ENCODE data around the gene SECTM1.

SECTM1 gene

GRCh38 chr17:82305727-82306300 is 27.8 kb downstream of the SECTM1 start:
- Mint-ChIP-seq H3K9me3 (ENCODE audit: low read depth) (no peaks in the 10 kb centered on the region), H3K36me3 (no peaks in the 10 kb centered on the region), H3K27me3 (no peaks in the 10 kb centered on the region), H3K4me1 (ENCODE audit: low read depth) (peaks cover 57% of the 10 kb centered on the region), H3K27ac (peak overlapping the region; percentile 94), H3K4me3 (peak overlapping the region; percentile 66)

GRCh38 chr17:82304826-82305726 is 28.5 kb downstream of the SECTM1 start:
- no peaks in the 10 kb centered on the region for H3K27me3 Mint-ChIP-seq
- peaks cover 63% of the 10 kb centered on the region for H3K4me1 Mint-ChIP-seq (ENCODE audit: low read depth)
- peak overlapping the region; percentile 94 for H3K27ac Mint-ChIP-seq
- H3K9me3 Mint-ChIP-seq (ENCODE audit: low read depth): no peaks in the 10 kb centered on the region
- H3K36me3 Mint-ChIP-seq: no peaks in the 10 kb centered on the region
- peak overlapping the region; percentile 42 for H3K4me3 Mint-ChIP-seq

- no peaks in the 10 kb centered on the region for H3K9me3 Mint-ChIP-seq (ENCODE audit: low read depth)
- peak overlapping the region; percentile 52 for H3K4me3 Mint-ChIP-seq
- H3K4me1 Mint-ChIP-seq (ENCODE audit: low read depth): peaks cover 70% of the 10 kb centered on the region
- no peaks in the 10 kb centered on the region for H3K36me3 Mint-ChIP-seq
- peak overlapping the region; percentile 94 for H3K27ac Mint-ChIP-seq
- H3K27me3 Mint-ChIP-seq: no peaks in the 10 kb centered on the region
Observed at GRCh38 chr17:82303944-82304808, 29.4 kb downstream of the SECTM1 start.

- H3K36me3 Mint-ChIP-seq: no peaks in the 10 kb centered on the region
- H3K27me3 Mint-ChIP-seq: no peaks in the 10 kb centered on the region
- peak overlapping the region; percentile 75 for H3K27ac Mint-ChIP-seq
- peak overlapping the region; percentile 83 for H3K4me3 Mint-ChIP-seq
- peaks cover 76% of the 10 kb centered on the region for H3K4me1 Mint-ChIP-seq (ENCODE audit: low read depth)
- H3K9me3 Mint-ChIP-seq (ENCODE audit: low read depth): no peaks in the 10 kb centered on the region
Observed at GRCh38 chr17:82302991-82303943, 30.3 kb downstream of the SECTM1 start.

GRCh38 chr17:82302568-82302963 is 31.0 kb downstream of the SECTM1 start:
- no peaks in the 10 kb centered on the region for H3K36me3 Mint-ChIP-seq
- peaks cover 77% of the 10 kb centered on the region for H3K4me1 Mint-ChIP-seq (ENCODE audit: low read depth)
- H3K4me3 Mint-ChIP-seq: peak overlapping the region; percentile 83
- no peaks in the 10 kb centered on the region for H3K9me3 Mint-ChIP-seq (ENCODE audit: low read depth)
- peak overlapping the region; percentile 85 for H3K27ac Mint-ChIP-seq
- H3K27me3 Mint-ChIP-seq: no peaks in the 10 kb centered on the region

GRCh38 chr17:82301916-82302567 is 31.5 kb downstream of the SECTM1 start:
- peaks cover 82% of the 10 kb centered on the region for H3K4me1 Mint-ChIP-seq (ENCODE audit: low read depth)
- no peaks in the 10 kb centered on the region for H3K9me3 Mint-ChIP-seq (ENCODE audit: low read depth)
- no peaks in the 10 kb centered on the region for H3K36me3 Mint-ChIP-seq
- peak overlapping the region; percentile 83 for H3K4me3 Mint-ChIP-seq
- H3K27me3 Mint-ChIP-seq: no peaks in the 10 kb centered on the region
- peak overlapping the region; percentile 85 for H3K27ac Mint-ChIP-seq

GRCh38 chr17:82301300-82301915 is 32.2 kb downstream of the SECTM1 start:
- peak overlapping the region; percentile 46 for H3K27ac Mint-ChIP-seq
- H3K36me3 Mint-ChIP-seq: no peaks in the 10 kb centered on the region
- H3K4me1 Mint-ChIP-seq (ENCODE audit: low read depth): peaks cover 82% of the 10 kb centered on the region
- peak overlapping the region; percentile 44 for H3K4me3 Mint-ChIP-seq
- no peaks in the 10 kb centered on the region for H3K9me3 Mint-ChIP-seq (ENCODE audit: low read depth)
- no peaks in the 10 kb centered on the region for H3K27me3 Mint-ChIP-seq

GRCh38 chr17:82300707-82301270 is 32.8 kb downstream of the SECTM1 start:
- Mint-ChIP-seq H3K9me3 (ENCODE audit: low read depth) (no peaks in the 10 kb centered on the region), H3K4me3 (peak overlapping the region; percentile 96), H3K4me1 (ENCODE audit: low read depth) (peaks cover 79% of the 10 kb centered on the region), H3K27ac (peak overlapping the region; percentile 46), H3K27me3 (no peaks in the 10 kb centered on the region), H3K36me3 (no peaks in the 10 kb centered on the region)

- Mint-ChIP-seq H3K9me3 (ENCODE audit: low read depth) (no peaks in the 10 kb centered on the region), H3K4me3 (peak overlapping the region; percentile 96), H3K36me3 (no peaks in the 10 kb centered on the region), H3K27ac (peak overlapping the region; percentile 95), H3K4me1 (ENCODE audit: low read depth) (peaks cover 78% of the 10 kb centered on the region), H3K27me3 (no peaks in the 10 kb centered on the region)
Observed at GRCh38 chr17:82300228-82300627, 33.3 kb downstream of the SECTM1 start.

- Mint-ChIP-seq H3K36me3 (no peaks in the 10 kb centered on the region), H3K9me3 (ENCODE audit: low read depth) (no peaks in the 10 kb centered on the region), H3K27me3 (no peaks in the 10 kb centered on the region), H3K27ac (peak overlapping the region; percentile 100), H3K4me3 (peak overlapping the region; percentile 96), H3K4me1 (ENCODE audit: low read depth) (peaks cover 76% of the 10 kb centered on the region)
Observed at GRCh38 chr17:82299452-82299851, 34.1 kb downstream of the SECTM1 start.

GRCh38 chr17:82298538-82299421 is 34.8 kb downstream of the SECTM1 start:
- Mint-ChIP-seq H3K9me3 (ENCODE audit: low read depth) (no peaks in the 10 kb centered on the region), H3K27me3 (no peaks in the 10 kb centered on the region), H3K4me3 (peak overlapping the region; percentile 96), H3K36me3 (no peaks in the 10 kb centered on the region), H3K4me1 (ENCODE audit: low read depth) (peaks cover 81% of the 10 kb centered on the region), H3K27ac (peak overlapping the region; percentile 100)

GRCh38 chr17:82297714-82298537 is 35.6 kb downstream of the SECTM1 start:
- Mint-ChIP-seq H3K36me3 (no peaks in the 10 kb centered on the region), H3K27ac (peak overlapping the region; percentile 100), H3K9me3 (ENCODE audit: low read depth) (no peaks in the 10 kb centered on the region), H3K27me3 (no peaks in the 10 kb centered on the region), H3K4me3 (peak overlapping the region; percentile 96), H3K4me1 (ENCODE audit: low read depth) (peaks cover 76% of the 10 kb centered on the region)
